ENCODE measurements around the gene CYP2J2.

The CYP2J2 gene

DNA sequence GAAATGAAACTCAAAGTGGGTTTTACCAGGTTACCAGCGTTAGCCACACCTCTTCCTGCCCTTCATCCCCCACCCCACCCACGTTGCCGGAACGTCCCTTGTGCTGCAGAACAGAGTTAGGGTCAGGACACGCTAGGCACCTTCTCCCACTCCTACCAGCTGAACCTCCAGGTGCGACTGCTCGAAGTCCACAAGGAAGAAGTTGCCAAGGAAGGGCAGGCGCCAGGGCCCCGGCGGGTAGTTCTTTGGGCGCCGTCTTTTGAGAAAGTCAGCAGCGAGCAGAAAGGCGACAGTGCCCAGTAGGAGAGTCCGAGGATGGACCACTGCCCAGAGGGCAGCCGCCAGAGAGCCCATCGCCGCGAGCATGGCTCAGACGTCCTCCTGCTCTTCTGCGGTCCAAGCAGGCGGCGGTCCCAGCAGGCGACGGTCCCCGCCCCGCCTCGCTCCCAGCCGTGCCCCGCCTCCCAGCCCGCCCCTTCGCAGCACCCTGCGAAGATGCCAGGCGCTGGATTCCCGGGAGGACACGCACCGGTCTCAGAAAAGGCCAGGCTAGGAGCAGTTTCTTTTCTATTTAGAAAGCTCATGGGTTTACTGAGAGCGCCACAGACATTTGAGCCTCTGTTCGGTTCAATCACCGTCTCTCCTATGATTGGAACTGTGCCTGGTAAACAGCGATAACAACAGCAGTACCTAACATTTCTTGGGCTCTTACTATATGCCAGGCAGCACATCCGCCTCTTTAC lies at the start of gene CYP2J2 (continued):
- TF ChIP-seq PRDM1 (tag by site-specific recombination; IDR thresholded peaks at IDR 0.05) (no peak), ZNF658 (tag by site-specific recombination; IDR thresholded peaks at IDR 0.05) (no peak), ZIC2 (tag by site-specific recombination; IDR thresholded peaks at IDR 0.05) (peak; percentile 76), BCL11B (tag by site-specific recombination; IDR thresholded peaks at IDR 0.05; ENCODE audit: low read depth) (no peak), ZNF571 (tag by site-specific recombination; IDR thresholded peaks at IDR 0.05) (no peak), ZNF549 (tag by site-specific recombination; IDR thresholded peaks at IDR 0.05) (no peak), ZNF423 (tag by site-specific recombination; IDR thresholded peaks at IDR 0.05) (no peak; the same call in 1 of the 2 replicates), ZNF626 (tag by site-specific recombination; IDR thresholded peaks at IDR 0.05) (no peak), OSR2 (tag by site-specific recombination; IDR thresholded peaks at IDR 0.05) (no peak), OVOL3 (tag by site-specific recombination; IDR thresholded peaks at IDR 0.05) (no peak), ZNF514 (tag by site-specific recombination; IDR thresholded peaks at IDR 0.05) (no peak), TCF7L2 (IDR thresholded peaks at IDR 0.05; ENCODE audit: borderline replicate concordance, low read depth, low read length) (no peak)
- TF ChIP-seq, protein P1, sequence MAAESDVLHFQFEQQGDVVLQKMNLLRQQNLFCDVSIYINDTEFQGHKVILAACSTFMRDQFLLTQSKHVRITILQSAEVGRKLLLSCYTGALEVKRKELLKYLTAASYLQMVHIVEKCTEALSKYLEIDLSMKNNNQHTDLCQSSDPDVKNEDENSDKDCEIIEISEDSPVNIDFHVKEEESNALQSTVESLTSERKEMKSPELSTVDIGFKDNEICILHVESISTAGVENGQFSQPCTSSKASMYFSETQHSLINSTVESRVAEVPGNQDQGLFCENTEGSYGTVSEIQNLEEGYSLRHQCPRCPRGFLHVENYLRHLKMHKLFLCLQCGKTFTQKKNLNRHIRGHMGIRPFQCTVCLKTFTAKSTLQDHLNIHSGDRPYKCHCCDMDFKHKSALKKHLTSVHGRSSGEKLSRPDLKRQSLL (tag by site-specific recombination; IDR thresholded peaks at IDR 0.05): no peak

DNA sequence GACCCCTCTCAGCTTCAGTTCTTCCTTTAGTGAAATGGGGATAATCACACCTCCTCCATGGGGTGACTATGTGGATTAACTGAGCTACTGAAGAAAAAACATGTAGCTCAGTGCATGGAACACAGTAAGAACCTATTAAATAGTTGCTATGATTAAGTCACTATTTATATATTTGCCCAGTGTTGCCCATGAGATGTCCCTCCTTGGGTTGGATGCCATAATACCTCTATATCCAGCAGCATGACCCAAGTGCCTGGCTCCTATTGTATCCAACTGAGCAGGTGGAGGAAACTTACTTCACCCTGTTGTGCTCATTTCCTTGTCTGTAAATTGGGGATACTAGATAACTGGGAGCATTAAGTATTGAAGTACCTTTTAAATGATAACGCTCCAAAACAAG lies 47.1 kb upstream of the CYP2J2 start:
- H3K4me1 ChIP-seq (ENCODE audit: control insufficient read depth, insufficient read depth, low read length): no peaks in the 10 kb centered on the region
- ChIA-PET POLR2A (no interaction called here), CTCF (interaction anchor here (0.6 to 1.8 kb wide), 4 partner anchors 8 to 859 kb away, joined by 3 to 5 read pairs (median 4); no protein-coding TSS in a partner anchor)
- H3K27ac ChIP-seq (ENCODE audit: extremely low read depth, low read depth, low read length): no peak overlapping the region
- no peaks in the 10 kb centered on the region for H3K9me3 ChIP-seq (ENCODE audit: control insufficient read depth, insufficient read depth, low read depth, low read length)
- H3K4me3 ChIP-seq (ENCODE audit: low read depth, low read length): no peak overlapping the region
- no peaks in the 10 kb centered on the region for H3K36me3 ChIP-seq (ENCODE audit: control insufficient read depth in 2 of 2, insufficient read depth in 1 of 2, low read length in 2 of 2)
- no peak for TF ChIP-seq PRDM6 (tag by site-specific recombination; IDR thresholded peaks at IDR 0.05)
- TF ChIP-seq TCF7L2 (IDR thresholded peaks at IDR 0.05; ENCODE audit: borderline replicate concordance, low read depth, low read length): no peak
- TF ChIP-seq ZSCAN4 (tag by site-specific recombination; IDR thresholded peaks at IDR 0.05): no peak
- no peak for TF ChIP-seq RBAK (tag by site-specific recombination; IDR thresholded peaks at IDR 0.05)
- TF ChIP-seq ZNF350 (tag by site-specific recombination; IDR thresholded peaks at IDR 0.05): no peak
- TF ChIP-seq ZNF354C (tag by site-specific recombination; IDR thresholded peaks at IDR 0.05; ENCODE audit: borderline replicate concordance, low read depth): no peak
- no peak for TF ChIP-seq KLF10 (tag by site-specific recombination; IDR thresholded peaks at IDR 0.05)
- no peak for TF ChIP-seq GLI4 (tag by site-specific recombination; IDR thresholded peaks at IDR 0.05)

All from HEK293 (cell line).